Panc1 (cell line): ENCODE measurements around the gene GFRA1.

Experiments
- POLR2AphosphoS5 ChIP-seq: IDR thresholded peaks from 2 replicates; pipeline ENCODE4 v1.6.1; 2012; ENCODE audit warnings: mild to moderate bottlenecking, low read depth, low read length, moderate library complexity
- TF ChIP-seq, protein P1 (sequence below): fragments of 450-650 bp; IDR thresholded peaks from 2 replicates; pipeline ENCODE4 v1.5.1; 2017; ENCODE audit warnings: mild to moderate bottlenecking
- TF ChIP-seq, protein P2 (sequence below), 2 experiments: IDR thresholded peaks; 2 replicates each; pipeline ENCODE4 v1.6.1; 2011 to 2012; ENCODE audit warnings: low read depth in 2 of 2, control low read depth in 1 of 2, low read length in 1 of 2, mild to moderate bottlenecking in 1 of 2, moderate library complexity in 1 of 2; ENCODE audit not compliant: insufficient read depth in 1 of 2

DNA sequence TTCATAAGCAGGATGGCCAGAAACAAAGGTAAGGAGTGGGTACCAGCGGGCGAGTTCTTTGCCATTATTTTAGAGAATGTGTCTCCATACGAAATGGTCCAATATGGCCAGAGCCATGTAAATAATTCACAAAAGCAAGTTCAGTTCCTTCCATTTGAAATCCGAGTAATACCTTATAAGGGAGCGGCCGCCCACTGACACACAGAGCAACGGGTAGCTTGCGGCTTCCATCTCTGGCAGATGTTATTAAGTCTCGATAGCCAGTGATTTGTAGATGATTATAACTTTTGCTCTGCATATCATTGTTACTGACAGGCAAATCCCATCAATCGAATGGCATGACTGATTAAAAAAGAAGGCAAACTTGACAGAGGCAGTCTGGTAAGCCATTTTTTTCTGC is 63.2 kb downstream of the GFRA1 start:
- TF ChIP-seq, protein P1, sequence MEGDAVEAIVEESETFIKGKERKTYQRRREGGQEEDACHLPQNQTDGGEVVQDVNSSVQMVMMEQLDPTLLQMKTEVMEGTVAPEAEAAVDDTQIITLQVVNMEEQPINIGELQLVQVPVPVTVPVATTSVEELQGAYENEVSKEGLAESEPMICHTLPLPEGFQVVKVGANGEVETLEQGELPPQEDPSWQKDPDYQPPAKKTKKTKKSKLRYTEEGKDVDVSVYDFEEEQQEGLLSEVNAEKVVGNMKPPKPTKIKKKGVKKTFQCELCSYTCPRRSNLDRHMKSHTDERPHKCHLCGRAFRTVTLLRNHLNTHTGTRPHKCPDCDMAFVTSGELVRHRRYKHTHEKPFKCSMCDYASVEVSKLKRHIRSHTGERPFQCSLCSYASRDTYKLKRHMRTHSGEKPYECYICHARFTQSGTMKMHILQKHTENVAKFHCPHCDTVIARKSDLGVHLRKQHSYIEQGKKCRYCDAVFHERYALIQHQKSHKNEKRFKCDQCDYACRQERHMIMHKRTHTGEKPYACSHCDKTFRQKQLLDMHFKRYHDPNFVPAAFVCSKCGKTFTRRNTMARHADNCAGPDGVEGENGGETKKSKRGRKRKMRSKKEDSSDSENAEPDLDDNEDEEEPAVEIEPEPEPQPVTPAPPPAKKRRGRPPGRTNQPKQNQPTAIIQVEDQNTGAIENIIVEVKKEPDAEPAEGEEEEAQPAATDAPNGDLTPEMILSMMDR = no peak
- no peak for TF ChIP-seq POLR2AphosphoS5
- TF ChIP-seq, protein P2, sequence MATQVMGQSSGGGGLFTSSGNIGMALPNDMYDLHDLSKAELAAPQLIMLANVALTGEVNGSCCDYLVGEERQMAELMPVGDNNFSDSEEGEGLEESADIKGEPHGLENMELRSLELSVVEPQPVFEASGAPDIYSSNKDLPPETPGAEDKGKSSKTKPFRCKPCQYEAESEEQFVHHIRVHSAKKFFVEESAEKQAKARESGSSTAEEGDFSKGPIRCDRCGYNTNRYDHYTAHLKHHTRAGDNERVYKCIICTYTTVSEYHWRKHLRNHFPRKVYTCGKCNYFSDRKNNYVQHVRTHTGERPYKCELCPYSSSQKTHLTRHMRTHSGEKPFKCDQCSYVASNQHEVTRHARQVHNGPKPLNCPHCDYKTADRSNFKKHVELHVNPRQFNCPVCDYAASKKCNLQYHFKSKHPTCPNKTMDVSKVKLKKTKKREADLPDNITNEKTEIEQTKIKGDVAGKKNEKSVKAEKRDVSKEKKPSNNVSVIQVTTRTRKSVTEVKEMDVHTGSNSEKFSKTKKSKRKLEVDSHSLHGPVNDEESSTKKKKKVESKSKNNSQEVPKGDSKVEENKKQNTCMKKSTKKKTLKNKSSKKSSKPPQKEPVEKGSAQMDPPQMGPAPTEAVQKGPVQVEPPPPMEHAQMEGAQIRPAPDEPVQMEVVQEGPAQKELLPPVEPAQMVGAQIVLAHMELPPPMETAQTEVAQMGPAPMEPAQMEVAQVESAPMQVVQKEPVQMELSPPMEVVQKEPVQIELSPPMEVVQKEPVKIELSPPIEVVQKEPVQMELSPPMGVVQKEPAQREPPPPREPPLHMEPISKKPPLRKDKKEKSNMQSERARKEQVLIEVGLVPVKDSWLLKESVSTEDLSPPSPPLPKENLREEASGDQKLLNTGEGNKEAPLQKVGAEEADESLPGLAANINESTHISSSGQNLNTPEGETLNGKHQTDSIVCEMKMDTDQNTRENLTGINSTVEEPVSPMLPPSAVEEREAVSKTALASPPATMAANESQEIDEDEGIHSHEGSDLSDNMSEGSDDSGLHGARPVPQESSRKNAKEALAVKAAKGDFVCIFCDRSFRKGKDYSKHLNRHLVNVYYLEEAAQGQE (IDR thresholded peaks at IDR 0.05; ENCODE audit: insufficient read depth in 1 of 2, low read depth in 2 of 2, low read length in 1 of 2) = no peak
